Measurements from ENCODE around the gene TCEA2.

DNA sequence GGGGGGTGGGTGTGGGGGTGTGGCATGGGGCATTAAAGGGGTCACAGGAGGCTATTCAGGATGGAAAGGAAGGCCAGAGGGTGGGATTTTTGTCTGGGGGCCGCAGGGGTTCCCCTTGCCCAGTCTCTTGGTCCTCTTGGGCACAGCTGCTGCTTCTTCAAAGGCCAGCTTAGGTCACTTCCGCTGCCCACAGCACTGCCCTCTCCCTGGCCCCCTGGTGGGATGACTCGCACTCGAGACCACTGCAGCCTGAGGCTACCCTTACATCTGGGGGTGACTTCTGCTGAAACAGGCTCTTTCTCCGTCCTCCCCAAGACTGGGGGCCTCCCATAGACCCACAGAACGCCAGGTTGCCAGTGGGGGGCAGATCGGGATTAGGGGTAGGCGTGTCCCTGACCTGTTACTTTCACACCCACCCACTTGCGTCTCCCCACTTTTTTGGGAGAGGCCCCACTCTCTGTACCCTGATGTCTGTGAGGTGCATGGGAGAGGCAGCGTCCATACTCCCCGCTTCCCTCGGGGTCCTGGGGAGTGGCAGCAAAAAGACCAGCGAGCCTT, 19.9 kb downstream of the TCEA2 start:
- TF ChIP-seq CTCF (IDR thresholded peaks at IDR 0.05): no peak
- TF ChIP-seq EZH2 (IDR thresholded peaks at IDR 0.05): no peak

Data from neural progenitor cell (in vitro differentiated cells).